Measurements from ENCODE around the gene MFSD6. TPM values are rescaled to one million over a fixed set of nuclear protein-coding genes. Genes with fewer than 3 reads are reported as not detected.

Gene MFSD6
- total RNA-seq, 4 donors from 2014 or later = 87.1 to 96.6 (median 92.4) TPM

- WGBS, 2 donors = 86 to 88% methylated on average over 5 of the region's 5 CpGs
- TF ChIP-seq POLR2A (IDR thresholded peaks at IDR 0.05) = no peak
- TF ChIP-seq EP300 (IDR thresholded peaks at IDR 0.05) = no peak
- no peak for TF ChIP-seq CTCF (IDR thresholded peaks at IDR 0.05)
- no peak overlapping the region for H3K27ac ChIP-seq
Measured at GRCh38 chr2:190460487-190460886, 52.3 kb downstream of the MFSD6 start.

GRCh38 chr2:190462181-190462580, 54.0 kb downstream of the MFSD6 start:
- WGBS, 2 donors = 86 to 91% methylated on average over 2 of the region's 2 CpGs
- Histone ChIP-seq H3K4me3 (no peak overlapping the region), H3K27me3 (no peaks in the 10 kb centered on the region), H3K36me3 (peaks cover 0 to 9% (median 0%) of the 10 kb centered on the region in 3 donors), H3K4me1 (peaks cover 0 to 13% (median 3%) of the 10 kb centered on the region in 4 donors), H3K27ac (no peak overlapping the region), H3K9me3 (no peaks in the 10 kb centered on the region)
- no peak for DNase-seq (ENCODE audit: low spot score in 2 of 2)
- TF ChIP-seq POLR2A (IDR thresholded peaks at IDR 0.05) (no peak), CTCF (IDR thresholded peaks at IDR 0.05) (no peak), EP300 (IDR thresholded peaks at IDR 0.05) (no peak)

More at GRCh38 chr2:190460487-190460886, 52.3 kb downstream of the MFSD6 start:
- no peak for DNase-seq (ENCODE audit: low spot score in 2 of 2)
- H3K27me3 ChIP-seq = no peaks in the 10 kb centered on the region
- H3K4me3 ChIP-seq = no peak overlapping the region
- no peaks in the 10 kb centered on the region for H3K9me3 ChIP-seq
- H3K4me1 ChIP-seq = peaks cover 0 to 5% (median 0%) of the 10 kb centered on the region in 4 donors
- peaks cover 0 to 21% (median 0%) of the 10 kb centered on the region in 3 donors for H3K36me3 ChIP-seq

- Histone ChIP-seq H3K9me3 (no peaks in the 10 kb centered on the region), H3K27me3 (no peaks in the 10 kb centered on the region), H3K27ac (no peak overlapping the region), H3K4me3 (no peak overlapping the region), H3K36me3 (peaks cover 0 to 8% (median 0%) of the 10 kb centered on the region in 3 donors), H3K4me1 (peaks cover 0 to 17% (median 7%) of the 10 kb centered on the region in 4 donors)
- WGBS, 2 donors = 96 to 100% methylated on average over 1 of the region's 1 CpG
- TF ChIP-seq EP300 (IDR thresholded peaks at IDR 0.05) (no peak), POLR2A (IDR thresholded peaks at IDR 0.05) (no peak), CTCF (IDR thresholded peaks at IDR 0.05) (no peak)
- DNase-seq (ENCODE audit: low spot score in 2 of 2) = no peak
Measured at GRCh38 chr2:190462611-190463010, 54.5 kb downstream of the MFSD6 start.

- no peaks in the 10 kb centered on the region for H3K9me3 ChIP-seq
- H3K4me3 ChIP-seq = no peak overlapping the region
- DNase-seq (ENCODE audit: low spot score in 2 of 2) = no peak
- no peaks in the 10 kb centered on the region for H3K36me3 ChIP-seq
- H3K27ac ChIP-seq = no peak overlapping the region
- no peak for TF ChIP-seq EP300 (IDR thresholded peaks at IDR 0.05)
- no peak for TF ChIP-seq CTCF (IDR thresholded peaks at IDR 0.05)
- TF ChIP-seq POLR2A (IDR thresholded peaks at IDR 0.05) = no peak
- H3K27me3 ChIP-seq = no peaks in the 10 kb centered on the region
- WGBS, 2 donors = 80 to 82% methylated on average over 2 of the region's 2 CpGs
- peaks cover 0 to 41% (median 23%) of the 10 kb centered on the region in 4 donors for H3K4me1 ChIP-seq
Measured at GRCh38 chr2:190465060-190465459, 56.9 kb downstream of the MFSD6 start.

GRCh38 chr2:190466819-190467446, 58.8 kb downstream of the MFSD6 start:
- Histone ChIP-seq H3K27ac (peak overlapping the region; percentile 18 to 90 (median 64)), H3K36me3 (peaks cover 0 to 11% (median 0%) of the 10 kb centered on the region in 3 donors), H3K4me1 (peaks cover 0 to 45% (median 23%) of the 10 kb centered on the region in 4 donors), H3K27me3 (no peaks in the 10 kb centered on the region), H3K9me3 (no peaks in the 10 kb centered on the region), H3K4me3 (no peak overlapping the region)
- TF ChIP-seq POLR2A (IDR thresholded peaks at IDR 0.05) (no peak), EP300 (IDR thresholded peaks at IDR 0.05) (no peak), CTCF (IDR thresholded peaks at IDR 0.05) (no peak)
- no peak for DNase-seq (ENCODE audit: low spot score in 2 of 2)
- 58 to 66% methylated on average over 5 of the region's 5 CpGs for WGBS, 2 donors
